Activated naive CD4-positive, alpha-beta T cell treated with Interleukin-2 at 50 U/mL for 16 hours (primary cell): ENCODE measurements around the gene SMC4.
"Not testable (repeated sequence)": the region's sequence is repeated elsewhere in the genome, so short reads cannot be mapped to it uniquely, and the experiment has no call there.

Experiments used
- DNase-seq: peaks from one replicate; pipeline ENCODE4 v3.0.0-alpha.2; 2020

The SMC4 gene

GRCh38 chr3:160448845-160449635, 49.6 kb downstream of the SMC4 start:
- no peak for DNase-seq

- DNase-seq: peak; percentile 98
Measured at GRCh38 chr3:160449636-160450598, 50.5 kb downstream of the SMC4 start, which contains the start of gene TRIM59. Gene TRIM59 (minus strand): TSS chr3:160449786. CDS start chr3:160439183, 10,603 bp downstream.

GRCh38 chr3:160450846-160451245, 51.4 kb downstream of the SMC4 start:
- no peak for DNase-seq

- DNase-seq: no peak
Measured at GRCh38 chr3:160451602-160452001, 52.2 kb downstream of the SMC4 start.

DNA sequence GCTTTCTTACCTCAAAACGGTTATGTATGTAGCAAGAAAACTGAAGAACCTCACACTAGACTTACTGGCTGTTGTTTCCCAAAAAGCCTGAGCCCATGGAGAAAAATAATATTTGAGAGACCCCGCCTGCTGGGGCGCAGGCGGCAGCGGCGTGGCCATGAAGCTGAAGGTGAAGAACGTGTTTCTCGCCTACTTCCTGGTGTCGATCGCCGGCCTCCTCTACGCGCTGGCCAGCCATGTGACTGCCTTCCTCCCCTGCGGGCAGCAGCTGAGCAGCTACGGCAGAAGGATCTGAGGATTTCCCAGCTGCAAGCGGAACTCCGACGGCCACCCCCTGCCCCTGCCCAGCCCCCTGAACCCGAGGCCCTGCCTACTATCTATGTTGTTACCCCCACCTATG, 52.8 kb downstream of the SMC4 start:
- DNase-seq: not testable (repeated sequence)

- DNase-seq: no peak
Measured at GRCh38 chr3:160454995-160455394, 55.5 kb downstream of the SMC4 start.

DNA sequence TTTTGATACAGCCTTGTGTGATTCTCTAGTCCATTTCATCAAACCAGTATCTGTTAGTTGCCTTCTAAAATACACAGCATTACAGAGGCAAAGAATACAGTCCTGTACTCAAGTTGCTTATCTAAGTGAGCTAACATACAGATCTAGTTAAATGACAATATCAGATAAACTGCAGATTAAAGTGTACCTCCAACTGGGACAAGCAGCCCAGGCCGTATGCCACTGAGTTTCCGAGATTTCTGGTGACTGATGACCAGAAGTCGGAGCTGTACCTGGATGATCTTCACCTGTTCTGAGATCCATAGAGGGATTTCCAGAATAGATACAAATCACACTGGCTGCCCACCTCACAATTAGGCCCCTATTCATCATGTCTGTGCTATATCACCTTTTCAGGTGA, 56.4 kb downstream of the SMC4 start:
- no peak for DNase-seq

GRCh38 chr3:160458151-160458550, 58.7 kb downstream of the SMC4 start:
- DNase-seq: no peak

GRCh38 chr3:160459450-160459970, 60.1 kb downstream of the SMC4 start:
- DNase-seq: no peak

- no peak for DNase-seq
Measured at GRCh38 chr3:160460033-160460432, 60.6 kb downstream of the SMC4 start.

DNA sequence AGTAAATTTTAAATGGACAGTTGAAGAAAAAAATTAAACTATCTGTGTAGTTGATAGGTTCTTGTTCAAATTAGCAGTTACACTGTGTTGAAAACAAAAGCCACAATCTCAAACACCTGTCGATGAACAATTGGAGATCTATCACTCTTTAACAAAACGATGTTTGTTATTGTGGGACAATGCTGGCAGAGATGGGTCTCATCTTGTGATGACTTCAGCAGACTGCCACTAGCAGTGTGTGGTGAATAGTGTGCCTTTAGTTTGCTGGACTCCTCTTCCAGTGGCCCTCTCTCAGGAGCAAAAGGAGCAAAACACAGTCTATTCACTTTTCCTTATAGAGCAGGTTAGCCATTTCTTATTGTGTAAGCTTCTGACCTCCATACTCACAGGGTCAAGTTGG, 64.9 kb downstream of the SMC4 start:
- no peak for DNase-seq

DNA sequence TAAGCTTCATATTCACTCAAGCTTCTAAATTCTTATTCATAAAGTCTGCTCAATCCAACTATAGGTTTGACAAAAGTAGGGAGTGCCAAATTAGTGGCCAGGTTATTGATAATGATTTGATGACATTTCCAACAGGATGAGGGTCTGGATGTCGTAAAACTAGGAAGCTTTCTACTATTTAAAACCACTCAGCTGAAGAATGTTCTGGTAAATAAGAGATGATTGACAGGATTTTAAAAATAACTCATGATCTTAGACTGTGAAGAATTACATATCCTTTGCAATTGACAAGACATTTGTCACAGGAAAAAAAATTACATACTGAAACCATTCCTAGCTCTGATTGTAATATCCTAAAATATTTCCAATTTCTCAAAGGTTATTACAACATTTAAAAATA, 65.5 kb downstream of the SMC4 start:
- no peak for DNase-seq

DNA sequence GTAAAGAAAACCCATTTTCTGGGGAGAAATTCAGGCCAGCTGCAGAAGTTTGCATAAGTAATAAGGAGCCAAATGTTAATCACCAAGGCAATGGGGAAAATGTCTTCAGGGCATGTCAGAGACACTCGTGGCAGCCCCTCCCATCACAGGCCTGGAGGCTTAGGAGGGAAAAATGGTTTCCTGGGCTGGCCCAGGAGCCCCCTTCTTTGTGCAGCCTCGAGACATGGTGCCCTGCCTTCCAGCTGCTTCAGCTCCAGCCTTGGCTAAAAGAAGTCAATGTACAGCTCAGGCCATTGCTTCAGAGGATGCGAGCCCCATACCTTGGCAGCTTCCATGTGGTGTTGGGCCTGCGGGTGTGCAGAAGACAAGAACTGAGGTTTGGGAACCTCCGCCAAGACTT, 70.7 kb downstream of the SMC4 start:
- no peak for DNase-seq

DNA sequence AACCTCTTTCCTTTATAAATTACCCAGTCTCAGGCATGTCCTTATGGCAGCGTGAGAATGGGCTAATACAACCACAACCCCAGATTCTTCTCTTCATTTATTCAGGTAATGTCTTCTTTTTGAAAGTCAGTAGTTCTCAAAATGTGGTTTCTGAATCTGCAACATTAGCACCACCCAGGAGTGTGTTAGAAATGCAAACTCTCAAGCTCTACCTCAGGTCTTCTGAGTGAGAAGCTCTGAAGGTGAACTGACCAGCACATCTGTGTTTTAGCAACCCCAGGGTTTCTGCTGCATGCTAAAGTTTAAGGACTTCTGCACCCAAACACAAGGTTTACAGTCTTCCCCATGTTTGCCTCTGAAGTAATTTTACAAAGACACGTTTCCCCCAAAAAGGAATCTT, 72.4 kb downstream of the SMC4 start:
- no peak for DNase-seq

DNA sequence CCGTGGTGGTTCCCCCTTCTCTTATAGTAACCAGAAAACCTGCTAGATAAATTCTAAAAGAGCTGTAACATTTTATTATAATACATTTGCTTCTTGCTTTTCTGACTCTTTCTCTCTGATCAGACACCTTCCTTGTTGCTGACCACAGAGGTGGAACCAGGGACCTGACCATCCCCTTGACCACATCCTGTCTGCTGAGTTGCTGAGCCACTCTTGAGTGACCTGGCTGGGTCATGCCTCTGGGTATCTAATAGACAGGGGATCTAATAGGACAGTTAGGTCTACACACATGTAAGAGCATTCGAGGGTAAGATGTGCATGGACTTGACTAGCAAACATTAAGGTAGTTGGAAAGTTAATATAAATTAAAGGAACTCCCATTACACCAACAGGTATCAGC, 72.9 kb downstream of the SMC4 start:
- no peak for DNase-seq

DNA sequence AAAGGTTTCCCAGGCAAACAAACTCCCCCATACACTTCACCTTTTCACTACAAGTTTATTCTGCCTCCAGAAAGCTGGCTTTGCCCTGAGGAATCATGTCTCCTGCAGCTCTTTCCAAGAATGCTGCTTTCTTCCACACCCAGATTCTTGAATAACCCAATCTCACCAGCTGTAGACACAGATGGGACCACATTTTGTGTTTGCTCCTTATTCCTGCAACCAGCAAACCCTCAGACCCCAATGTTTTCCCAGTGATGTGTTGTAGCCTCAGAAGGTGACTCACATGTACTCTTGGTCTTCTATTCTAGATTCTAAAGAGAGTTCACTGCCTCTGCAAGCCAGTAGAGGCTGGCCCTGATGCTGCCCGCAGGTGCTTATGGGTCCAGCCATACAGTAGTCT, 73.8 kb downstream of the SMC4 start:
- no peak for DNase-seq

GRCh38 chr3:160473978-160474377, 74.5 kb downstream of the SMC4 start:
- no peak for DNase-seq

- DNase-seq: no peak
Measured at GRCh38 chr3:160474416-160474838, 75.0 kb downstream of the SMC4 start.

DNA sequence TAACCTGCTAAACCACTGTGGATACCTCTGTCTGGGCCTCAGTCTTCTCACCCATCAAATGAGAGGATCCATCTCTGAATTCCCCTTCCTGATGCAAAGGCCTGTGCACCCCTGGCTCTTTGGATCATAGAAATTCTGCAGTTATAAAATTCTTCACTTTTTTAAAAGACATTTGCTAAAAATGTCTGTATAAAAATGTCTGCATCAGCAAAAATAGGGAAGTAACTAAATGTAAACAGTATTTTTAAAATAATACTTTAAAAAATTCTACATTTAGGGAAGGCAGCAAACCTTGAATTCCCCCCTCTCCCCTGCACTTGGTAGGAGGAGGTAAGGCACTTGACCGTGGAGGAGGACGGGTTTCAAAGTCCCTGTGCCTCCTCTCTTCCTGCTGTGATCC, 75.7 kb downstream of the SMC4 start:
- DNase-seq: no peak

DNA sequence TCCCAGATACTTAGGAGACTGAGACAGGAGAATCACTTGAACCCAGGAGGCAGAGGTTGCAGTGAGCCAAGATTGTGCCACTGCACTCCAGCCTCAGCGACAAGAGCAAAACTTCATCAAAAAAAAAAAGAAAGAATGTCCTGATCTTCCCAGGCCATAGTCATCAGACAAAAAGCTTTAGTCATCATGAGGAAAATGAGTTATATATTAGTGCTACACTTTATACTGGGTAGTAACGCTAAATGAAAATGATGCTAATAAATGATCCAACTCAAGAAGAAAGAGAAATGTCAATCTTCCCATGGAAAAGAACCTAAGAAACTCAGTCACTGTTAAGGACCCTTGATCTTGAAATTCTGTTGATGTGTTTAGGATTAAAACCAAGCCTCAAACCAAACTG, 76.4 kb downstream of the SMC4 start:
- DNase-seq: no peak

GRCh38 chr3:160477750-160478149, 78.3 kb downstream of the SMC4 start:
- DNase-seq: no peak

DNA sequence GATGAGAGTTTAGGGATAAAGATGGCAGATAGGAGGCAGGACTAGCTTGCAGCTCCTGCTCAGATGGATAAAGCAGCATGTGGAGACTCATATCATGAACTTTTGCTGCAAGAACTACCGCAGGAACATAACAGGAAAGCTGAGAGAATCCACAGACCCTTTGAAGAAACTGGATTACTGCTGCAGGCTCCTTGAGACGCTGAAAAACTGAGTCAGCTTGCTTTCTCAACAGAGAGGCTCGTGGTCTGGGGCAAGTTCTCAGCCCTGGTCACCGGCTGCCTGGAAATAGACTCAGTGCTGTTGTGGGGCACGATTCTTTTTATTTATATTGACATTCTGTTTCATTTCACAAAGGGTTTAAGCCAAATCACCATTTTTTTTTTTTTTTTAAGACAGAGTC, 78.9 kb downstream of the SMC4 start:
- DNase-seq: no peak

GRCh38 chr3:160479376-160479775, 79.9 kb downstream of the SMC4 start:
- DNase-seq: no peak

DNA sequence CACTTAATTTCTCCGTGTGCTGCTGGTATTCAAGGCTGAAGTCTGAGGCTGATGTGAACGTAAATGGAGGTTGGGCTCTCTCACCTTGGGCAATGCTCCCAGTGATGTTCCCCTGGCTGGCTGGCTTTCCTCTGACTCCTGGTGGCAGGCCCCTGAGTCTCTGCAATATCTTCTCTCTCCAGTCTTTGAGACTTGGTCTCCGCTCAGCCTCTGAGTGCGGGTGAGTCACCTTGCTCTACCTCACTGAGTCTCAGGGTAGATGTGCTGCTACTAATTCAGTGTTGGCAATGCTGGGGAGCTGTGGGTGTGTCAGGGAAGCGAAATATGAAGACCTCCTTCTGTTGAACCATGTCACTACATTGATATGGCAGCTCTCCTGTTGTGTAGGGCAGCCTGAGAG, 81.5 kb downstream of the SMC4 start:
- DNase-seq: no peak
